CD14-positive monocyte (primary cell): ENCODE data around the gene THAP12. TPM values are rescaled to one million over a fixed set of nuclear protein-coding genes. Genes with fewer than 3 reads are reported as not detected.

ENCODE experiments used
- DNase-seq, 3 donors: peaks; one replicate each; pipeline ENCODE4 v3.0.0-alpha.2; 2011 to 2022
- H2AFZ ChIP-seq: 2 replicates; pipeline ENCODE4 v1.6.0; 2012; ENCODE audit warnings: mild to moderate bottlenecking, low read depth, low read length, inconsistent platforms; ENCODE audit not compliant: insufficient read depth, poor library complexity, severe bottlenecking
- H3K27ac ChIP-seq, 2 donors: 1 replicate in 1 of 2; 2 replicates in 1 of 2; pipeline ENCODE4 v1.5.1; 2012 to 2013; ENCODE audit warnings: low read length in 2 of 2, control low read depth in 1 of 2, inconsistent platforms in 1 of 2, low read depth in 1 of 2, mild to moderate bottlenecking in 1 of 2
- H3K27me3 ChIP-seq, 2 donors: one replicate each; pipeline versions ENCODE4 v1.6.0 to v1.6.1; 2011 to 2013; ENCODE audit warnings: low read length in 2 of 2; ENCODE audit not compliant: control insufficient read depth in 2 of 2, insufficient read depth in 2 of 2
- H3K36me3 ChIP-seq, 2 donors: replicated peaks in 1 of 2; 1 replicate in 1 of 2; 2 replicates in 1 of 2; pipeline versions ENCODE4 v1.5.1 to v1.6.1; 2012 to 2013; ENCODE audit warnings: low read length in 2 of 2, control low read depth in 1 of 2, inconsistent platforms in 1 of 2, mild to moderate bottlenecking in 1 of 2; ENCODE audit not compliant: insufficient read depth in 2 of 2, control insufficient read depth in 1 of 2
- H3K4me1 ChIP-seq, 2 donors: 1 replicate in 1 of 2; 2 replicates in 1 of 2; pipeline versions ENCODE4 v1.5.1 to v1.6.1; 2012 to 2013; ENCODE audit warnings: low read length in 2 of 2, control low read depth in 1 of 2, inconsistent platforms in 1 of 2, mild to moderate bottlenecking in 1 of 2, moderate library complexity in 1 of 2; ENCODE audit not compliant: insufficient read depth in 2 of 2, control insufficient read depth in 1 of 2
- H3K4me2 ChIP-seq: replicated peaks from 2 replicates; pipeline ENCODE3; 2012; ENCODE audit warnings: low read length, moderate library complexity, mild to moderate bottlenecking; ENCODE audit not compliant: poor library complexity, severe bottlenecking; ENCODE audit errors: extremely low read depth
- H3K4me3 ChIP-seq, 3 experiments: fragments of 200-600 bp in 1 of 3; sonication (generic) in 1 of 3; replicated peaks in 1 of 3; 1 replicate in 2 of 3; 2 replicates in 1 of 3; pipeline ENCODE4 v1.5.1; 2011 to 2013; ENCODE audit warnings: low read length in 3 of 3, mild to moderate bottlenecking in 3 of 3, control low read depth in 2 of 3, low read depth in 2 of 3, inconsistent platforms in 1 of 3, moderate library complexity in 1 of 3
- H3K79me2 ChIP-seq: 2 replicates; pipeline ENCODE4 v1.6.0; 2012; ENCODE audit warnings: mild to moderate bottlenecking, control low read depth, inconsistent platforms, low read length, moderate library complexity; ENCODE audit not compliant: insufficient read depth
- H3K9ac ChIP-seq: 2 replicates; pipeline ENCODE4 v1.6.0; 2017; ENCODE audit warnings: low read length, mild to moderate bottlenecking; ENCODE audit not compliant: insufficient read depth, poor library complexity, severe bottlenecking
- H3K9me3 ChIP-seq, 2 donors: replicated peaks in 1 of 2; 1 replicate in 1 of 2; 2 replicates in 1 of 2; pipeline versions ENCODE4 v1.5.1 to v1.6.1; 2012 to 2013; ENCODE audit warnings: low read length in 2 of 2, control low read depth in 1 of 2; ENCODE audit not compliant: control insufficient read depth in 1 of 2, insufficient read depth in 1 of 2
- H4K20me1 ChIP-seq: 2 replicates; pipeline ENCODE4 v1.6.0; 2012; ENCODE audit warnings: mild to moderate bottlenecking, low read length, control low read depth, moderate library complexity; ENCODE audit not compliant: insufficient read depth
- H3K27ac Mint-ChIP-seq, 7 donors: one replicate each; pipeline ENCODE4 v1.8.0; 2020; ENCODE audit warnings: mild to moderate bottlenecking in 7 of 7, mixed read lengths in 7 of 7, moderate library complexity in 6 of 7, inconsistent platforms in 2 of 7
- H3K27me3 Mint-ChIP-seq, 3 donors: one replicate each; pipeline ENCODE4 v1.8.0; 2021 to 2022; ENCODE audit warnings: low read depth in 3 of 3, mild to moderate bottlenecking in 3 of 3, mixed read lengths in 3 of 3, moderate library complexity in 3 of 3, inconsistent platforms in 1 of 3
- H3K36me3 Mint-ChIP-seq, 2 donors: one replicate each; pipeline ENCODE4 v1.8.0; 2020; ENCODE audit warnings: mixed read lengths in 2 of 2, inconsistent platforms in 1 of 2, mild to moderate bottlenecking in 1 of 2
- H3K4me1 Mint-ChIP-seq: one replicate; pipeline ENCODE4 v1.8.0; 2020; ENCODE audit warnings: mild to moderate bottlenecking, mixed read lengths
- H3K4me3 Mint-ChIP-seq, 2 donors: one replicate each; pipeline ENCODE4 v1.8.0; 2020; ENCODE audit warnings: mild to moderate bottlenecking in 2 of 2, mixed read lengths in 2 of 2, moderate library complexity in 1 of 2
- H3K9me3 Mint-ChIP-seq, 7 donors: one replicate each; pipeline ENCODE4 v1.8.0; 2020 to 2022; ENCODE audit warnings: mixed read lengths in 7 of 7, mild to moderate bottlenecking in 6 of 7, moderate library complexity in 6 of 7, inconsistent platforms in 2 of 7
- WGBS: methylation state at CpG from one replicate; pipeline ENCODE4 v1.1.5; 2013; ENCODE audit warnings: missing lambda C conversion rate; ENCODE audit not compliant: insufficient coverage; 5-methylcytosine and 5-hydroxymethylcytosine counted together
- intact Hi-C, 2 donors: fragments of 100-400 bp; cut with micrococcal nuclease; formaldehyde crosslinking; loops; one replicate each; pipeline versions ENCODE4 v1.15.0 to v1.15.1; 2023
- polyA plus RNA-seq, 3 donors: library from polyadenylated mRNA; depleted of rRNA in 1 of 3; unstranded in 2 of 3; stranded (reverse) in 1 of 3; fragments of 300-500 nt in 2 of 3; fragments of >200 nt in 1 of 3; fragmentation: Illumina TruSeq in 2 of 3; gene quantifications; 1 replicate in 2 of 3; 2 replicates in 1 of 3; pipeline ENCODE4 v1.2.3, GENCODE V29; 2012 to 2021
- TF ChIP-seq, protein P1 (sequence below): fragments of 200-600 bp; IDR thresholded peaks from one replicate; pipeline ENCODE4 v1.8.0; 2022; ENCODE audit warnings: antibody characterized with exemption, mild to moderate bottlenecking

THAP12 gene
- polyA plus RNA-seq, 3 donors, result 18.3 to 22.5 (median 20.0) TPM

DNA sequence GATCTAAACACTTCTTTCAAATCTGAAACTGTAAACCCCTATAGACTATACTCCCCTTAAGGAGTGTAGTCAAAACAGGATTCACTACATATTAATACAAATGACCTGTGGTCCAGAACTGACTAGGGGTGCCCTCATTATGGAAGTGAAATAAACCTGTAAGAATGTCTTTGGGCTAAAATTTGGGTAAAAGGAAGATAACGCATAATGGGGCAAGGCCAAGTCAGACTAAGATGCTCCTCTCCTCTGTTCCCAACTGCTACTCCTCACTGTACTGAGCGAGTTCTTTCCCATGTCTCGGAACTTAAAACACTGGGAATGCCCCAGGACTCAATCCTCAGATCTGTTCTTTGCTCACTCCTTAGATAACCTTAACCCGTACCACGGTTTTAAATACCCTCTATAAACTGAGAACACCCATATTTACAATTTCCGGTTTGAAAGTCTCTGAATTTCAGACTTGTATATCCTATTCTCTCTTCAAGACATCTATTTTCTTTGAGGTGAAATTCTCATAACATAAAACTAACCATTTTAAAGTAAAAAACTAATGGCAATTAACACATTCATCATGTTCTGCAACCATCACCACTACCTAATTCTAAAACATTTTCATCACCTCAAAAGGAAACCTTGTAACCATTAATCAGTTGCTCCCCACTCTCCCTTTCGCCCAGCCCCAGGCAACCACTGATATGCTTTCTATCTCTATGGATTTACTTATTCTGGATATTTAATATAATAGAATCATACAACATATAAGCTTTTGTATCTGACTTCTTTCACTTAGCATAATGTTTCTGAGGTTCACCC is 4.0 kb downstream of the THAP12 start:
- Mint-ChIP-seq H3K4me3 (no peak overlapping the region), H3K27ac (peak overlapping the region in 2 of 7 donors; percentile 41 to 57), H3K4me1 (peaks cover 55% of the 10 kb centered on the region), H3K9me3 (no peaks in the 10 kb centered on the region), H3K36me3 (peaks cover 0 to 2% of the 10 kb centered on the region in 2 donors), H3K27me3 (peaks cover 0 to 4% (median 0%) of the 10 kb centered on the region in 3 donors)
- H3K27me3 ChIP-seq, result no peaks in the 10 kb centered on the region
- TF ChIP-seq, protein P1, sequence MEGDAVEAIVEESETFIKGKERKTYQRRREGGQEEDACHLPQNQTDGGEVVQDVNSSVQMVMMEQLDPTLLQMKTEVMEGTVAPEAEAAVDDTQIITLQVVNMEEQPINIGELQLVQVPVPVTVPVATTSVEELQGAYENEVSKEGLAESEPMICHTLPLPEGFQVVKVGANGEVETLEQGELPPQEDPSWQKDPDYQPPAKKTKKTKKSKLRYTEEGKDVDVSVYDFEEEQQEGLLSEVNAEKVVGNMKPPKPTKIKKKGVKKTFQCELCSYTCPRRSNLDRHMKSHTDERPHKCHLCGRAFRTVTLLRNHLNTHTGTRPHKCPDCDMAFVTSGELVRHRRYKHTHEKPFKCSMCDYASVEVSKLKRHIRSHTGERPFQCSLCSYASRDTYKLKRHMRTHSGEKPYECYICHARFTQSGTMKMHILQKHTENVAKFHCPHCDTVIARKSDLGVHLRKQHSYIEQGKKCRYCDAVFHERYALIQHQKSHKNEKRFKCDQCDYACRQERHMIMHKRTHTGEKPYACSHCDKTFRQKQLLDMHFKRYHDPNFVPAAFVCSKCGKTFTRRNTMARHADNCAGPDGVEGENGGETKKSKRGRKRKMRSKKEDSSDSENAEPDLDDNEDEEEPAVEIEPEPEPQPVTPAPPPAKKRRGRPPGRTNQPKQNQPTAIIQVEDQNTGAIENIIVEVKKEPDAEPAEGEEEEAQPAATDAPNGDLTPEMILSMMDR, result no peak
- H3K4me3 ChIP-seq, result no peak overlapping the region
- 95% methylated on average over 4 of the region's 7 CpGs for WGBS
- H3K27ac ChIP-seq, result no peak overlapping the region
- no peak overlapping the region for H3K4me2 ChIP-seq
- DNase-seq, result no peak
- H3K36me3 ChIP-seq, result no peaks in the 10 kb centered on the region
- peaks cover 26% of the 10 kb centered on the region in 2 donors for H3K4me1 ChIP-seq
- H2AFZ ChIP-seq, result no peak overlapping the region
- H3K9me3 ChIP-seq, result no peaks in the 10 kb centered on the region
- intact Hi-C loops, result loop anchor here in 1 of 2 donors (10.0 kb wide), 1 partner anchor 52 kb away; no protein-coding TSS in a partner anchor
- no peak overlapping the region for H3K9ac ChIP-seq
- peaks cover 85% of the 10 kb centered on the region for H4K20me1 ChIP-seq
- peaks cover 86% of the 10 kb centered on the region for H3K79me2 ChIP-seq

DNA sequence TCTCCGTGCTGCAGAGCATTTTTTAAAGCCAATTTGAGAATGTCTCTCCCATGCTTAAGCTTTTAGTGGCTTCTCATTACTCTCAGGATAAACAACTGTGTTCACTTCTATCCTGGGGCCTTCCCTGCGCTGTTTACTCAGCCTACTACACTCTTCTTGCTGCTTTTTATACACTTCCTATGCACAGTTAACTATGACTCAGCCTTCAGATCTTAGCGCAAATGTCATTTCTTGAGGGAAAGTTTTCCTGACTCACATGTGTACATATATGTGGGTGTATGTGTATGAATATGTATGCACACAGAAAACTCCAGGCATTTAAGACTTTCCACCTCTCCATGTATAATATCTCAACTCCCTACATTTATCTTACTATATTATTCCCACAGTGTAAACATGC is 9.8 kb downstream of the THAP12 start:
- H3K79me2 ChIP-seq, result peaks cover 97% of the 10 kb centered on the region
- H3K27ac ChIP-seq, result no peak overlapping the region
- H3K4me1 ChIP-seq, result peaks cover 8 to 19% of the 10 kb centered on the region in 2 donors
- H3K9ac ChIP-seq, result no peak overlapping the region
- no peaks in the 10 kb centered on the region for H3K9me3 ChIP-seq
- no peaks in the 10 kb centered on the region for H3K36me3 ChIP-seq
- intact Hi-C loops, result loop anchor here in 1 of 2 donors (10.0 kb wide), 1 partner anchor 46 kb away; no protein-coding TSS in a partner anchor
- H3K4me2 ChIP-seq, result no peak overlapping the region
- H3K4me3 ChIP-seq, result no peak overlapping the region
- H4K20me1 ChIP-seq, result peaks cover 99% of the 10 kb centered on the region
- Mint-ChIP-seq H3K4me3 (no peak overlapping the region), H3K9me3 (peaks cover 0 to 3% (median 0%) of the 10 kb centered on the region in 7 donors), H3K36me3 (peaks cover 0 to 4% of the 10 kb centered on the region in 2 donors), H3K4me1 (peaks cover 30% of the 10 kb centered on the region), H3K27ac (peak overlapping the region; percentile 18 to 42 (median 33)), H3K27me3 (peaks cover 0 to 1% (median 0%) of the 10 kb centered on the region in 3 donors)
- 19% methylated on average over 2 of the region's 3 CpGs for WGBS
- TF ChIP-seq, protein P1, result no peak
- no peaks in the 10 kb centered on the region for H3K27me3 ChIP-seq
- no peak overlapping the region for H2AFZ ChIP-seq
- peak; percentile 22 to 77 (median 27) for DNase-seq
